Measurements from ENCODE around the gene CNOT4. TPM values are rescaled to one million over a fixed set of nuclear protein-coding genes. Genes with fewer than 3 reads are reported as not detected.

The CNOT4 gene
- total RNA-seq, 3 donors from 2014 or later (not counting 1 experiment from before 2014, with no cell fraction given): 40.6 to 47.1 (median 40.7) TPM

- Mint-ChIP-seq H3K9me3 (no peaks in the 10 kb centered on the region), H3K27me3 (ENCODE audit: low read depth in 2 of 2) (peaks cover 0 to 2% of the 10 kb centered on the region in 2 donors), H3K36me3 (no peaks in the 10 kb centered on the region), H3K4me1 (no peaks in the 10 kb centered on the region), H3K4me3 (no peak overlapping the region), H3K27ac (no peak overlapping the region)
- Histone ChIP-seq H3K4me1 (ENCODE audit: control insufficient read depth, insufficient read depth, low read length) (no peaks in the 10 kb centered on the region), H3K9me3 (ENCODE audit: control insufficient read depth, insufficient read depth, low read length) (no peaks in the 10 kb centered on the region), H3K27me3 (ENCODE audit: control insufficient read depth, insufficient read depth, low read length) (no peaks in the 10 kb centered on the region), H3K27ac (ENCODE audit: low read length) (no peak overlapping the region), H3K36me3 (ENCODE audit: control insufficient read depth, insufficient read depth, low read length) (no peaks in the 10 kb centered on the region), H3K4me3 (ENCODE audit: low read length) (no peak overlapping the region)
- ATAC-seq (no peak), DNase-seq (no peak)
- intact Hi-C loops (cut with micrococcal nuclease): no loop called here
- TF ChIP-seq CTCF (IDR thresholded peaks at IDR 0.05): no peak
These were observed 9.4 kb upstream of the CNOT4 start for GRCh38 chr7:135519233-135519688.

DNA sequence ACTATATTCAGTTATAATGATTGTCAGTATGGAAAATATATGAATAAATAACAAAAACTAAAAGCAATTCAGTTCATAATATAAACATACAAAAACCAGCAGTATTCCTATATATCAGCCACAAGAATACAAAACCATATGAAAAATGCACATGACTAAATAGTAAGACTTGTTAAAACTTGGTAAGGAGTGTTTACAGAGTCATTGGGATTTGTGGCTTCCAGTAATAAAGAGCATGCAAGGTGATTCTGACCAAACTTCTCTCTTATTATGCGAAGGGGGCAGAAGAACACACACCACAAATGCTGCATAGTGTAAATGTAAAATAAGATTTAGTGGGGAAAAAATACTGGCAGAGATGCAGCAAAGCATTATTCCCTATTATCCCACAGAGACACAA, 8.8 kb upstream of the CNOT4 start:
- WGBS (ENCODE audit: insufficient coverage): 80% methylated on average over 1 of the region's 1 CpG
- H3K36me3 ChIP-seq (ENCODE audit: control insufficient read depth, insufficient read depth, low read length): no peaks in the 10 kb centered on the region
- TF ChIP-seq CTCF (IDR thresholded peaks at IDR 0.05): no peak
- DNase-seq (no peak), ATAC-seq (no peak)
- Mint-ChIP-seq H3K27me3 (ENCODE audit: low read depth in 2 of 2) (peaks cover 0 to 2% of the 10 kb centered on the region in 2 donors), H3K4me1 (no peaks in the 10 kb centered on the region), H3K36me3 (no peaks in the 10 kb centered on the region), H3K27ac (no peak overlapping the region), H3K4me3 (no peak overlapping the region), H3K9me3 (no peaks in the 10 kb centered on the region)
- no peaks in the 10 kb centered on the region for H3K9me3 ChIP-seq (ENCODE audit: control insufficient read depth, insufficient read depth, low read length)
- no peak overlapping the region for H3K4me3 ChIP-seq (ENCODE audit: low read length)
- no peak overlapping the region for H3K27ac ChIP-seq (ENCODE audit: low read length)
- H3K4me1 ChIP-seq (ENCODE audit: control insufficient read depth, insufficient read depth, low read length): no peaks in the 10 kb centered on the region
- intact Hi-C loops (cut with micrococcal nuclease): no loop called here
- no peaks in the 10 kb centered on the region for H3K27me3 ChIP-seq (ENCODE audit: control insufficient read depth, insufficient read depth, low read length)

GRCh38 chr7:135517060-135517459, 7.2 kb upstream of the CNOT4 start:
- Histone ChIP-seq H3K27me3 (ENCODE audit: control insufficient read depth, insufficient read depth, low read length) (no peaks in the 10 kb centered on the region), H3K4me3 (ENCODE audit: low read length) (no peak overlapping the region), H3K36me3 (ENCODE audit: control insufficient read depth, insufficient read depth, low read length) (no peaks in the 10 kb centered on the region), H3K4me1 (ENCODE audit: control insufficient read depth, insufficient read depth, low read length) (no peaks in the 10 kb centered on the region), H3K27ac (ENCODE audit: low read length) (no peak overlapping the region), H3K9me3 (ENCODE audit: control insufficient read depth, insufficient read depth, low read length) (no peaks in the 10 kb centered on the region)
- no peak for DNase-seq
- peaks cover 0 to 2% of the 10 kb centered on the region in 2 donors for H3K27me3 Mint-ChIP-seq (ENCODE audit: low read depth in 2 of 2)
- no peak overlapping the region for H3K4me3 Mint-ChIP-seq
- H3K36me3 Mint-ChIP-seq: no peaks in the 10 kb centered on the region
- 88% methylated on average over 3 of the region's 3 CpGs for WGBS (ENCODE audit: insufficient coverage)
- no peaks in the 10 kb centered on the region for H3K9me3 Mint-ChIP-seq
- no peak for ATAC-seq
- no peaks in the 10 kb centered on the region for H3K4me1 Mint-ChIP-seq
- TF ChIP-seq CTCF (IDR thresholded peaks at IDR 0.05): no peak
- intact Hi-C loops (cut with micrococcal nuclease): no loop called here
- H3K27ac Mint-ChIP-seq: no peak overlapping the region

- Histone ChIP-seq H3K27me3 (ENCODE audit: control insufficient read depth, insufficient read depth, low read length) (no peaks in the 10 kb centered on the region), H3K4me1 (ENCODE audit: control insufficient read depth, insufficient read depth, low read length) (peaks cover 6% of the 10 kb centered on the region), H3K4me3 (ENCODE audit: low read length) (no peak overlapping the region), H3K36me3 (ENCODE audit: control insufficient read depth, insufficient read depth, low read length) (no peaks in the 10 kb centered on the region), H3K27ac (ENCODE audit: low read length) (no peak overlapping the region), H3K9me3 (ENCODE audit: control insufficient read depth, insufficient read depth, low read length) (no peaks in the 10 kb centered on the region)
- 81% methylated on average over 2 of the region's 3 CpGs for WGBS (ENCODE audit: insufficient coverage)
- Mint-ChIP-seq H3K36me3 (no peaks in the 10 kb centered on the region), H3K4me3 (no peak overlapping the region), H3K27ac (no peak overlapping the region), H3K9me3 (no peaks in the 10 kb centered on the region), H3K27me3 (ENCODE audit: low read depth in 2 of 2) (peaks cover 0 to 2% of the 10 kb centered on the region in 2 donors), H3K4me1 (no peaks in the 10 kb centered on the region)
- ATAC-seq: no peak
- intact Hi-C loops (cut with micrococcal nuclease): loop anchor here (5.0 kb wide), 1 partner anchor 147 kb away; the partner anchor contains the start of gene STMP1
- TF ChIP-seq CTCF (IDR thresholded peaks at IDR 0.05): no peak
- DNase-seq: no peak
These were observed 5.0 kb upstream of the CNOT4 start for GRCh38 chr7:135514856-135515255.
